OCI-LY1 (cell line): ENCODE measurements around the gene INSYN2A.

ENCODE experiments used
- EZH2 ChIP-seq: fragments of 200-600 bp; sonication (generic), shearing (Covaris generic); IDR thresholded peaks from 2 replicates; pipeline ENCODE4 v1.8.0; 2017; ENCODE audit warnings: borderline replicate concordance, mixed run types, mild to moderate bottlenecking, antibody characterized with exemption, low read length, moderate library complexity, mixed read lengths
- TF ChIP-seq, protein P1 (sequence below): fragments of 200-600 bp; sonication (generic), shearing (Covaris generic); IDR thresholded peaks from 2 replicates; pipeline ENCODE4 v1.5.1; 2017; ENCODE audit warnings: mild to moderate bottlenecking, antibody characterized with exemption, low read length, moderate library complexity, mixed read lengths

DNA sequence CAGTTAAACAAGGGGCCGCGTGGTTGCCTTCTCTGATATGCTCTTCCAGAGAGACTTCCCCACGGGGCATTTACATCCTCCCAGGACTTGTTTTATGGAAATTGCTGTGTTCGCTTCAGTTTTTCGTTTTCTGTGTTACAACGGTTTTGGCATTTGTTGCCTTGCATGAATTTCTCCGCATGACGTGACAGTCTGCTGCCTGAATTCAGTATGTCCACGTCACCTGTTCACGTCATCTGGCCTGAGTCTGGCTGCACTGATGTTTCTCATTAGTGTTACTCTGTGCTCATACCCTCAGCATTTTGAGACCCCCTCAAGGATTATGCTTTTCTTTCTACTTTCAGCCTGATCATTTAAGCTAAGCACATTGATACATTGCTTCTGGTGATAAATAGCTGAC lies 49.1 kb upstream of the INSYN2A start:
- TF ChIP-seq, protein P1, sequence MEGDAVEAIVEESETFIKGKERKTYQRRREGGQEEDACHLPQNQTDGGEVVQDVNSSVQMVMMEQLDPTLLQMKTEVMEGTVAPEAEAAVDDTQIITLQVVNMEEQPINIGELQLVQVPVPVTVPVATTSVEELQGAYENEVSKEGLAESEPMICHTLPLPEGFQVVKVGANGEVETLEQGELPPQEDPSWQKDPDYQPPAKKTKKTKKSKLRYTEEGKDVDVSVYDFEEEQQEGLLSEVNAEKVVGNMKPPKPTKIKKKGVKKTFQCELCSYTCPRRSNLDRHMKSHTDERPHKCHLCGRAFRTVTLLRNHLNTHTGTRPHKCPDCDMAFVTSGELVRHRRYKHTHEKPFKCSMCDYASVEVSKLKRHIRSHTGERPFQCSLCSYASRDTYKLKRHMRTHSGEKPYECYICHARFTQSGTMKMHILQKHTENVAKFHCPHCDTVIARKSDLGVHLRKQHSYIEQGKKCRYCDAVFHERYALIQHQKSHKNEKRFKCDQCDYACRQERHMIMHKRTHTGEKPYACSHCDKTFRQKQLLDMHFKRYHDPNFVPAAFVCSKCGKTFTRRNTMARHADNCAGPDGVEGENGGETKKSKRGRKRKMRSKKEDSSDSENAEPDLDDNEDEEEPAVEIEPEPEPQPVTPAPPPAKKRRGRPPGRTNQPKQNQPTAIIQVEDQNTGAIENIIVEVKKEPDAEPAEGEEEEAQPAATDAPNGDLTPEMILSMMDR = no peak
- no peak for TF ChIP-seq EZH2
